Activated T-cell treated with anti-CD3 and anti-CD28 coated beads, Interleukin-2, amount 50 U/mL, for 4 hours (primary cell): ENCODE measurements around the gene USP43. TPM values are rescaled to one million over a fixed set of nuclear protein-coding genes. Genes with fewer than 3 reads are reported as not detected.

Source experiments
- ATAC-seq, 2 donors: fragments of 200-7000 bp; cut with Tn5 transposase; one replicate each; pipeline ENCODE4 v1.10.0; 2021
- DNase-seq: peaks from one replicate; pipeline ENCODE4 v3.0.0-alpha.2; 2020
- H3K27me3 Mint-ChIP-seq: one replicate; pipeline ENCODE4 v1.8.0; 2021; ENCODE audit warnings: low read depth, mixed read lengths
- H3K36me3 Mint-ChIP-seq: one replicate; pipeline ENCODE4 v1.8.0; 2022; ENCODE audit warnings: mixed read lengths; ENCODE audit not compliant: insufficient read depth
- H3K4me1 Mint-ChIP-seq: one replicate; pipeline ENCODE4 v1.8.0; 2021; ENCODE audit warnings: low read depth, mixed read lengths
- H3K4me3 Mint-ChIP-seq: one replicate; pipeline ENCODE4 v1.8.0; 2021; ENCODE audit warnings: mild to moderate bottlenecking, moderate library complexity, mixed read lengths
- H3K9me3 Mint-ChIP-seq: one replicate; pipeline ENCODE4 v1.8.0; 2021; ENCODE audit warnings: mixed read lengths
- total RNA-seq, 3 donors: library from RNA; stranded (reverse); gene quantifications; one replicate each; pipeline ENCODE4 v1.2.1, GENCODE V29; 2021

The USP43 gene
- total RNA-seq, 3 donors from 2014 or later, result 0.14 to 0.18 TPM; not detected in 1

DNA sequence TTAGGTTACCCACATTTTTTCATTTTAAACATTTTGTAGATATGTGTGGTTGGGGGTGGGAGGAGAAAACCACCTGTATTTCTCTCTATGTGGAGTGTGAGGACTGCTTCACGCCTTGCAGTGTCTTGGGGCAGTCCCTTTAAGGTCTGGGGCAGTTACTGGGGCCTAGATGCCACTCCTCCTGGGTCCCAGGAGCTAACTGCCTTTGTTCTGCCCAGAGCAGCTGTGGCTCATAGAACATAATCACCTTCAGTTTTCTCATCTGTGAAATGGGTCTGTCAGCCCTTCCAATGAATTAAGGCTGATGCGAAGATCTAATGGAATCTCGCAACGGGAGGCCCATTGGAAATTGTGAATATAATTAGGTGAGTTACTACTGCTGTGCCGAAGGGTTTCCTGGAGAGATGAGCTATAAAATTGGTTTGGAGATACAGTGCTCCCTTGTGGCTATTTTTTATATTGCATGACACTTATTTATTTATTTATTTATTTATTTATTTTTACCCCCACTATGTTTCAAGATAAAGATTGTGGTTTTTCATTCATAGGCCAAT, 123.1 kb downstream of the USP43 start:
- Mint-ChIP-seq H3K9me3 (no peaks in the 10 kb centered on the region), H3K4me3 (no peak overlapping the region), H3K4me1 (no peaks in the 10 kb centered on the region), H3K27me3 (peaks cover 22% of the 10 kb centered on the region), H3K36me3 (no peaks in the 10 kb centered on the region)
- ATAC-seq, result no peak
- no peak for DNase-seq

DNA sequence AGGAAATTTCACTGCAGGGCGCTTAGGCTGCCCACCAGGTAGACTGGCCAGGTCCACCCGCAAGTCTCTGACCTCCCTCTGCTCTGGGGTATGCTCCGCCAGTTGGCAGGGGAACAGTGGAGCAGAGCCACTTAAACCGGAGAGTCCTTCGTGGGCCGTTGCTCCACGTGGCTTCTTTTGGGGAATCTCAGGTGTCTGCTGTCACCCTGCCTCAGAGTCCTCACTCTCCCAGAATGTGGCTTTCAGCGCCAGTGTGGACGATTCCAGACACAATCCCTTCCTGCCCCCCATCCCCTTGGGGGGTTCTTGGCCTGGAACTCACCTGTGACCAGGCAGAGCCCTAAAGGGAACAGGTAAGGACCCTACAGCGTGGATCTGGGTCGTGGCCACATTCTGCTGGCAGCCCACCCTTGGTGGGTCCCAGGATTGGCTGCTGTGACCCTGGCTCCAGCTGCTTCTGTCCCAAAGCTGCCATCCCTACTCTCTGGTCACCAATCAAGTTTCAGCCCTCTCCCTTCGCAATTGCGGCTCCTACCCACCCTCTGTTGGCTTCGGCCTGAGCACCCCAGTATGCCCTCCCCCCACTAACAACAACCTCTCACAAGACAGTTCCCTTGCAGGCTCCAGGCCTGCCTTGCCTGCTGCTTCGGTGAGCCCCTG, 123.8 kb downstream of the USP43 start:
- Mint-ChIP-seq H3K9me3 (no peaks in the 10 kb centered on the region), H3K36me3 (no peaks in the 10 kb centered on the region), H3K4me3 (no peak overlapping the region), H3K4me1 (no peaks in the 10 kb centered on the region), H3K27me3 (peaks cover 20% of the 10 kb centered on the region)
- ATAC-seq (no peak), DNase-seq (no peak)

DNA sequence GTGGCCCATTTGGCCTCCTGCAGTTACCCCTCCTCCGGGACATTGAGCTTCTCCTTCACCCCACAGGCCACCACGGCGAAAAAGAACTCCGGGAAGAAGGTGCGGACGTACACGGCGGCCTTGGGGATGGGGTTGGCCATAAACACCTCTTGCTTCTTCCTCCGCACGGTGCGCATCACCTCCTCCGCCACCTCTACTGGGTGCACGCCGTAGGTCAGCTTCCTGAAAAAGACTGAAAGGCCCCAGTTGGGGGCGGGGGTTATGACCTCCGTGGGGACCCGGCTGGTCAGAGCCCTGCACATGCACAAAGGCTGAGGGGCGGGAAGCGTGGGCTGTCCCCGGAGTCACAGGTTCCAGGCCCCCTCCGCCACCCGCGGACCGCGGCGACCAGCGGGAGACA, 126.1 kb downstream of the USP43 start:
- Mint-ChIP-seq H3K27me3 (peaks cover 10% of the 10 kb centered on the region), H3K4me3 (no peak overlapping the region), H3K36me3 (no peaks in the 10 kb centered on the region), H3K4me1 (no peaks in the 10 kb centered on the region), H3K9me3 (no peaks in the 10 kb centered on the region)
- no peak for ATAC-seq
- no peak for DNase-seq

DNA sequence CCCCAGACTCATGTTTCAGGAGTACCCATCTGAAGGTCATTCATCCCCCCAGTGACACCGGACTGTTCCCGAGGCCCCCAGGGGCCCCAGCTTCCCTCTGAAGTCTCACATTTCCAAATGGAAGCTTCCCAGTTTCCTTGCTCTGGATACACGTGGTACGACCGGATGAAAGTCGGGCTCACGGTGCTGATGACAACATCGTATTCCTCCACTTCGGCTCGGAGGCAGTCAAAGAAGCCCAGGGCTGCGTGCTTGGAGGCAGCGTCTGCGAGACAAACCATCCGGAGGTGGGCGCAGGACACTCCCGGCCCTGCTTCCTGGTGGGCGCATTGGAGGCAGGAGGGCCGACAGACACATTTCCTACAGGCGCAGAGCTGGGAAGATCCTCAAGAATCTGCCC, 127.3 kb downstream of the USP43 start:
- no peak overlapping the region for H3K4me3 Mint-ChIP-seq
- DNase-seq (no peak), ATAC-seq (no peak)
- no peaks in the 10 kb centered on the region for H3K9me3 Mint-ChIP-seq
- H3K27me3 Mint-ChIP-seq, result peaks cover 11% of the 10 kb centered on the region
- H3K36me3 Mint-ChIP-seq, result no peaks in the 10 kb centered on the region
- no peaks in the 10 kb centered on the region for H3K4me1 Mint-ChIP-seq

DNA sequence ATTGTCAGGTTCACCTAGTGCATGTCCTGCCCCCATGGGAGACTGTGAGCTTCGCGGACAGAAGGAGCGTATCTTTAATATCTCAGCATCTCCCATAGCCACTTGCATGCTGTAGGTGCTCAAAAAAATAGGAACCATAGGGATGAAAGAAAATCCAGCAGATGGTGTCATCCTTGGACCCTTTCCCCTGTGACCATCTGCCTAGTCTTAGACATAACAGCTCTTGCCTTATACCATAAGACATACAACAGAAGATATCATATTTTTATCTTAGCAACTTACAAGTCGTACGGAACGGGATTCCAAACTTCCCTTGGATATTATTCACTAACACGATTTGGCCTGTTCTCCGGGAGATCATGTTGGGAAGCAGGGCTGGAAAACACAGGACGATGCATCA, 131.6 kb downstream of the USP43 start:
- ATAC-seq, result no peak
- Mint-ChIP-seq H3K9me3 (no peaks in the 10 kb centered on the region), H3K4me3 (no peak overlapping the region), H3K27me3 (peaks cover 10% of the 10 kb centered on the region), H3K36me3 (no peaks in the 10 kb centered on the region), H3K4me1 (no peaks in the 10 kb centered on the region)
- no peak for DNase-seq

Other genes starting within 250 kb of the USP43 start
- gene STX8, start 69.7 kb upstream of the USP43 start, total RNA-seq, result 10 to 100 TPM; 37.5 to 40.7 (median 38.3) TPM
- gene CFAP52, start 68.9 kb upstream of the USP43 start, total RNA-seq, result not detected
- not detected for gene DHRS7C, start 146.1 kb downstream of the USP43 start, total RNA-seq
- not detected for gene GSG1L2, start 176.6 kb downstream of the USP43 start, total RNA-seq
- gene GLP2R, start 180.4 kb downstream of the USP43 start, total RNA-seq, result not detected